NCI-H82 treated with DMSO at 0.1 percent for 48 hours (cell line): ENCODE measurements around the gene TXN2.
"Not testable (repeated sequence)": the region's sequence is repeated elsewhere in the genome, so short reads cannot be mapped to it uniquely, and the experiment has no call there.

Experiments
- DNase-seq: peaks from one replicate; lab custom pipeline; 2025; ENCODE audit not compliant: unreplicated experiment; lab: John Stamatoyannopoulos, UW

TXN2 gene, protein sequence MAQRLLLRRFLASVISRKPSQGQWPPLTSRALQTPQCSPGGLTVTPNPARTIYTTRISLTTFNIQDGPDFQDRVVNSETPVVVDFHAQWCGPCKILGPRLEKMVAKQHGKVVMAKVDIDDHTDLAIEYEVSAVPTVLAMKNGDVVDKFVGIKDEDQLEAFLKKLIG

GRCh38 chr22:36481393-36482168, at the start of gene TXN2:
Gene TXN2, minus strand, starts transcription at chr22:36481640. Its CDS starts 803 bp downstream, at chr22:36480837.
- DNase-seq, result peak; percentile 91

DNA sequence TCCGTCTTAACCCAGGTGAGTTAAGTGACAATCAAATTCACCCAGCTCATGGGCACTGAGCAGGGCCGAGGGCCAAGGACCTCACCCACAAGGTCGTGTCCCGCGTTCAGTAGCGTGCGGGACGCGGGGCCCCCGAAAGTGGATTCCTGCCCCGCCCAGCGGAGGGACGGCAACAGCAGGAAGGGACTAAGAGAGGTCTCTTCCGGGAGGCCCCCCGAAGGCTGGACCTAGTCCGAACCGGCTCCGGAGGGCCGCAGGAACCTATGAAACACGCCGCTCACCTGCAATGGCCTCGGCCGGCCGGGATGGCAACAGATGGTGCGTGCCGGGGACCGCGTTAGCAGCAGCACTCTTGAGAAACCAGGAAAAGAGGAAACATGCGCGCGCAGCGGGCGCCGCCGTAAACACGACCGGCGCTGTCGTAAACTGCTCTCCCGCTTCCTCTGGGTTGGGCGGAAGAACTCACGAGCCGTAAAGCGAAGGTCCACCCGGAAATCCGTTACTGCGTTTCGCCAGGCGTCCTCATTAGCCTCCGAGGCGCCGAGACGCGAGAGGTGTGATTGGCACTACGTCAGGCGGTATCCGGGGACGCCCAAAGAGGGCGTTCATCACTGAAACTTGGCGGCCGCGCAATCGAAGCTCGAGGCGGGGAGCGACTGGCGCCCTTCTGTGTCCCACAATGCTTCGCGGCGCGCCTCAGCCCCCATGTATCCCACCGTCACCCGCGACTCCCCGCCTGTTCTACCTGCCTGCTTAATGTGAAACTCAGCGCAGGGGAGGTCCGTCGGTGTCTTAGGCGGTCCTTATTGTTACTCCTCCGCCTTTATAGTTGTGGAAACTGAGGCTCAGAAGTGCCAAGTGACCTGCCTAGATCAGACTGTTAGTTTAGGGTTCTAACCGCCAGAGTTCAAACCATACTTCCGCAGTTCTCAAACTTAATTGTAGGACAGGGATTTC, 47.6 kb upstream of the TXN2 start, which contains the start of gene EIF3D:
Gene EIF3D, minus strand, starts transcription at position 372 of the 957 bp plus-strand sequence. CDS start 3,045 bp downstream, outside the sequence.
- peak; percentile 93 for DNase-seq

GRCh38 chr22:36528341-36528740, 46.9 kb upstream of the TXN2 start:
- DNase-seq, result no peak

- DNase-seq, result no peak
Observed at GRCh38 chr22:36522662-36523061, 41.2 kb upstream of the TXN2 start.

GRCh38 chr22:36520423-36520822, 39.0 kb upstream of the TXN2 start:
- DNase-seq, result no peak

- DNase-seq, result not testable (repeated sequence)
Observed at GRCh38 chr22:36519906-36520305, 38.5 kb upstream of the TXN2 start.

DNA sequence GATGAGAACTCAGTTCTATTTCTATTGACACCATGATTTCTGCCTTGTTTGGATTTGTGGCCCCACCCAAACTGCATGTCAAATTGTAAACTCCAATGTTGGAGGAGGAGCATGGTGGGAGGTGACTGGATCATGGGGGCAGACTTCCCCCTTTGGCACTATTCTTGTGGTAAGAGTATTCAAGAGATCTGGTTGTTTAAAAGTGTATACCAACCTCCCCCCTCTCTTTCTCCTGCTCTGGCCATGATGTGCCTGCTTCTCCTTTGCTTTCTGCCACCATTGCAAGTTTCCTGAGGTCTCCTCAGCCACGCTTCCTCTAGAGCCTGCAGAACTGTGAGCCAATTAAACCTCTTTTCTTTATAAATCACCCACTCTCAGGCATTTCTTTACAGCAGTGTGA, 33.3 kb upstream of the TXN2 start:
- DNase-seq, result no peak

DNA sequence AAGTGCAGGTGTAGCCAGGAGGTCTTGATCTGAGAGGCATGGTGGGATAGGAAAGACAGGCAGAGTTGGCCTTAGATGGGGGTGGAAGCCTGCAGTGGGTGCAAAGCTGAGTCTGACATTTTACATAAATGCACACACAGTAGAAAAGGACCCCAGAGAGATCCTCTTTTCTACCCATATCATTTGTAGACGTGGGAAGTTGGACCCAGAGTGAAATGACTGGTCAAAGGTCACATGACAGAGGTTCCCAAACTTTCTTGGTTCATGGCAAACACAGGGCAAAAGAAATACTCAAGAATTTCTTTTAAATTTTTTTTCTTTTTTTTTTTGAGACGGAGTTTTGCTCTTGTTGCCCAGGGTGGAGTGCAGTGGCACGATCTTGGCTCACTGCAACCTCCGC, 31.6 kb upstream of the TXN2 start:
- DNase-seq, result no peak

GRCh38 chr22:36512333-36512732, 30.9 kb upstream of the TXN2 start:
- no peak for DNase-seq

DNA sequence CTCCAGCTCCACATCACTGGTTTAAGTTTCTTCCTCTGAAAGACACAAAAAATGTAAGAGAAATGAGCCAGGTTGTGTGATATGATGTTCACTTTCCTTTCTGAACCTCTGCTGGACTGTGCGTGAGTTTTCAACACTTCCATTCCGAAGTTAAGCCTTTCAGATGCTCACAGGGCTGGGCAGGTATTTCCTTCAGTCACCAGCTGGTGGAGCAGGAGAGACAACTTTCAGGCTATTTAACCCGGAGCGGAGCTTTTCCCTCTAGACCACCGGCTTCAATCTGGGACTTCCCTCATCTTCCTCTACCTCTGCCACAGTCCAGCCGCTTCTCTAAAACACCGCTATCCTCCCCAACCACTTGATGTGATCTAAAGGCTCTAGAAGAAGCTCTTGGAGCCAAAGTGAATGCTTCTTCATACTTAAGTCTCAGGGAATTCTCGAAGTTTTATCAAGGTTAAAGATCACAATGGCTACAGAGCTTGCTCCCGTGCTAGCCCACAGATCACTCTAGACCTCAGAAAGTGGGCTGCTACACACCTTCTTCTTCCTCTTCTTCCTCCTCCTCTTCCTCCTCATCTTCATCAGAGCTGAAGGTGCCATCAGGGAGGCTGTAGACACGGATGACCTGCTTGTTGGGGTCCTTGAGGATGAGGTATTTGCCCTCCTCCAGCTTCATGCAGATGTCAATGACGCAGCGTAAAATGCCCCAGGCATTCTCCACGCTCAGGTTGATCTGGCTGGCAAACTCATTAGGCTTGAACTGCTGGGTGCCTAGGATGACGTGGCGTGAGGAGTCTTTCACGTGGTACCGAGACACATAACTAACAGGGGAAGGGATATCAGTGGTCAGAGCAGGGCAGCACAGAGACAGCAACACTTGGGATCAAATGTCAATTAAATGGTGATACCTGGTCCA, 29.8 kb upstream of the TXN2 start:
- peak; percentile 0 for DNase-seq

DNA sequence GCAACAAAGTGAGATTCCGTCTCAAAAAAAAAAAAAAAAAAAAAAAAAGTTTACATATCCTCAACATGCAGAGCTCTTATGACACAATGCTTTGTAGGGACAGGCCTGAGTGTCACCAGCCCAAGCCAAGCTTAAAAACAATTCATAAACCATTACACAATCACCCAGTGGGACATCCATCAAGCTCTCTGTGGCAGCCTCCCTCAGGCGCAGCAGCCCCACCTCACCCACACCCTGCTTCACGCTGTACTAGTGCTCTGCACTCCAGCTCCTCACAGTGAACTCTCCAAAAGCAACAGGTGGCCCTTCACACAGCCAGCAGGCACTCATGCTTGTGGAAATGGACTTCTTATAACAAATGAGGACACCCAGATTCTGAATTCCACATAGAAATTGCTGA, 28.9 kb upstream of the TXN2 start:
- no peak for DNase-seq

DNA sequence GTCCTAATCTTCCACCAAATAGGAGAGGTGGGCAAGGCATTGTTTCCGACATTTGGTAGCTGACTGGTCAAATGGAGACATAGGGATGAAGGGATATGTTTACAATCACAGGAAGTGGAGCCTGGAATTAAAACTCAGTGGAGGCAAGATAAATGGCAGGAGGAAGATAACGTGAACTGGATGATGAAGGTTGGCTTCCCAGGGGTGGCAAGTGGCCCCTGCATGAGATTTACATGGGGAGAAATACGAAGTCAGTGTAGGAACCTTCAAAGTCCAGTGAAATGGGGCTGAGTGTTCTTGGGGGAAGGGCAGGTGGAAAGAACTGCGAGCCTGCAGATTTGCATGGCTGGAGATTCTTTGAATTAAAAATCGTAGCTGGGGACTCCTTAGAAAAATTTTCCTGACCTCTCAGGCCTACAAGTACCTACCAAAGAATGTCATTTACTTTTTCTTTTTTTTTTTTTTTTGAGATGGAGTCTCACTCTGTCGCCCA, 26.1 kb upstream of the TXN2 start:
- DNase-seq, result no peak

GRCh38 chr22:36506637-36507517, 25.4 kb upstream of the TXN2 start, which contains the start of gene FOXRED2:
Gene FOXRED2, minus strand, starts transcription at chr22:36507040. Its CDS starts 618 bp downstream, at chr22:36506422.
- peak; percentile 55 for DNase-seq

DNA sequence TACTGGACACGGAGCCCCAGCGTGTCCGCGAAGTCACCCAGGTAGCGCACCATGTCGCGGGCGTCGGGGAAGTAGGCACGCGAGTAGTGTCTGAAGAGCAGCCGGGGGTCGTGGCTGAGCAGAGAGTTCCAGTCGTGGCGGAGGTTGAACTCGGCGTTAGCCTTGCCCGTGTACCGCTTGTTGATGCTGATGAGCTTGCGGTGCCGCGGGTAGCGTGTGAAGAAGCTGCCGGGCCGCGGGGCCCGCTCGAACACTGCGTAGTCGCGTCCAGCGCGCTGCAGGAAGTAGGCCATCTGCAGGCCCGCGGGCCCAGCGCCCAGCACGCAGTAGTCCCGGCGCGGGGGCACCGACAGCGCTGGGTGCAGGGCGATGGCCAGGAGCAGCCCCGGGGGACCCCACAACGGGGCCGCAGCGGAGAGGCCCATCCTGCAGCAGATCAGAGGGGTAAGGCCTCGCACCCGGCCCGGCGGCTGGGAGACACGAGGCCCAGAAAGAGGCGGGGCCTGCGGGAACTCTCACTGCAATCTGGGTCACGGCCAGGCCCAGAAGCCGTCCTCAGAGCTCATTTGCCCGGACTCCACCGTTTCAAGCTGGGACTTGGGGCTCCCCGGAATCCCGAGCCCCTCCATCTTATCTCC, 24.7 kb upstream of the TXN2 start:
- DNase-seq, result no peak

DNA sequence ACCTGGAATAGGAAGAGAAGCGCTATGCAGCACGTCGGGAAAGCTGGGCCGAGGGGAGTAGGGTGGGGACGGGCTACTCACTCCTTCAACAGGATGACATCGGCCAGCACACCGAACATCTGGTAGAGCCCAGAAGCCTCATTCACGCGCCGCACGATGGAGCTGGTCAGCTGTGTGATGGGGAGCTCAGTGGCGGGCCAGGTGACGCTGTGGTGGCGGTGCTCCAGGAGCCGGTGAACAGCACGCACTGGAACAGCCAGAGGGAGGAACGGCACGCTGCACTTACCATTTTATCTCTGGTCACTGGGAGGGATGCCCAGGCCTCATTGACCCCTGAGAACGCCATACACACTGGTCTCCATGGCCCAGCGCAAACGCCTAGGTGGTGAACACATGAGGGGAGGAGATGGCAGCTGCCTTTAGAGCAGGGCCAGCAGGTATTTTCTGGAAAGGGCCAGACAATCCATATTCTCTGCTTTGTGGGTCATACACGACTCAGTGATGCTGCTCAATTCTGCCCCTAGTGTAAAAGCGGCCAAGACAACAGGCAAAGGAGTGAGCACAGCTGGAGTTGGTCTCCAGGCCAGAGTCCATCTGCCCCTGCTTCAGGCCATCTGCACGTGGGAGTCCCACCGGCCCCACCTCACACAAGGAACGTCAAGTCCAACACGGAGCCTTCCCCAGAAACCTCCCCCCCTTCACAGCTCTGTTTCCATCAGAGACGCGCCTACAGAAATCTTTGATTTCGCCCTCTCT, 16.6 kb upstream of the TXN2 start:
- no peak for DNase-seq

GRCh38 chr22:36493690-36494110, 12.3 kb upstream of the TXN2 start:
- DNase-seq, result no peak

- no peak for DNase-seq
Observed at GRCh38 chr22:36492109-36492508, 10.7 kb upstream of the TXN2 start.

- no peak for DNase-seq
Observed at GRCh38 chr22:36491155-36491554, 9.7 kb upstream of the TXN2 start.
